H9 (cell line): ENCODE data around the gene CBLIF. TPM values are rescaled to one million over a fixed set of nuclear protein-coding genes. Genes with fewer than 3 reads are reported as not detected.

ENCODE experiments used
- DNase-seq: peaks from one replicate; pipeline ENCODE4 v3.0.0-alpha.2; 2017
- H2AFZ ChIP-seq: one replicate; pipeline ENCODE4 v1.6.1; 2013; ENCODE audit warnings: mild to moderate bottlenecking, low read length, control low read depth, moderate library complexity
- H2AK5ac ChIP-seq: 2 replicates; pipeline ENCODE4 v1.6.1; 2013; ENCODE audit warnings: low read length, control low read depth, mixed read lengths; ENCODE audit not compliant: insufficient read length
- H2BK120ac ChIP-seq: one replicate; pipeline ENCODE4 v1.6.1; 2013; ENCODE audit warnings: low read depth, mild to moderate bottlenecking, low read length, control low read depth, inconsistent platforms; ENCODE audit not compliant: poor library complexity, severe bottlenecking
- H2BK12ac ChIP-seq: 2 replicates; pipeline ENCODE4 v1.6.1; 2013; ENCODE audit warnings: low read length, control low read depth, mixed read lengths, low read depth; ENCODE audit not compliant: insufficient read length
- H2BK15ac ChIP-seq: 2 replicates; pipeline ENCODE4 v1.6.1; 2013; ENCODE audit warnings: low read depth, low read length, control low read depth
- H2BK20ac ChIP-seq: one replicate; pipeline ENCODE4 v1.6.1; 2013; ENCODE audit warnings: low read depth, mild to moderate bottlenecking, low read length, control low read depth, inconsistent platforms; ENCODE audit not compliant: poor library complexity, severe bottlenecking
- H2BK5ac ChIP-seq: 2 replicates; pipeline ENCODE4 v1.6.1; 2013; ENCODE audit warnings: low read length, control low read depth, mixed read lengths; ENCODE audit not compliant: insufficient read length
- H3K14ac ChIP-seq: 2 replicates; pipeline ENCODE4 v1.6.1; 2013; ENCODE audit warnings: low read length, control low read depth; ENCODE audit not compliant: insufficient read depth
- H3K18ac ChIP-seq: 2 replicates; pipeline ENCODE4 v1.6.1; 2013; ENCODE audit warnings: low read depth, mild to moderate bottlenecking, mixed read lengths, low read length, control low read depth; ENCODE audit not compliant: insufficient read length
- H3K23ac ChIP-seq: 2 replicates; pipeline ENCODE4 v1.6.1; 2013; ENCODE audit warnings: low read length, control low read depth, mixed read lengths, low read depth; ENCODE audit not compliant: insufficient read length
- H3K23me2 ChIP-seq: 2 replicates; pipeline ENCODE4 v1.6.1; 2013; ENCODE audit warnings: low read depth, mild to moderate bottlenecking, mixed read lengths, low read length, control low read depth; ENCODE audit not compliant: insufficient read length, poor library complexity, severe bottlenecking
- H3K27ac ChIP-seq: 2 replicates; pipeline ENCODE4 v1.5.1; 2013; ENCODE audit warnings: low read length, control low read depth, mixed read lengths, low read depth; ENCODE audit not compliant: insufficient read length
- H3K27me3 ChIP-seq: 2 replicates; pipeline ENCODE4 v1.6.1; 2013; ENCODE audit warnings: low read length, control low read depth, inconsistent platforms; ENCODE audit not compliant: insufficient read depth
- H3K4ac ChIP-seq: 2 replicates; pipeline ENCODE4 v1.6.1; 2013; ENCODE audit warnings: low read depth, mild to moderate bottlenecking, control low read depth, inconsistent platforms, low read length, moderate library complexity
- H3K4me1 ChIP-seq: 2 replicates; pipeline ENCODE4 v1.6.1; 2013; ENCODE audit warnings: low read length, control low read depth, inconsistent platforms; ENCODE audit not compliant: insufficient read depth
- H3K4me2 ChIP-seq: 2 replicates; pipeline ENCODE4 v1.6.1; 2013; ENCODE audit warnings: low read length, control low read depth, mixed read lengths; ENCODE audit not compliant: insufficient read length, insufficient read depth
- H3K56ac ChIP-seq: 2 replicates; pipeline ENCODE4 v1.6.1; 2013; ENCODE audit warnings: low read depth, mild to moderate bottlenecking, mixed read lengths, low read length, control low read depth; ENCODE audit not compliant: insufficient read length
- H3K79me1 ChIP-seq: 2 replicates; pipeline ENCODE4 v1.6.1; 2013; ENCODE audit warnings: low read depth, mild to moderate bottlenecking, moderate library complexity, low read length, control low read depth, inconsistent platforms; ENCODE audit not compliant: insufficient read depth, poor library complexity, severe bottlenecking
- H3K79me2 ChIP-seq: 2 replicates; pipeline ENCODE4 v1.6.1; 2013; ENCODE audit warnings: low read length, control low read depth, inconsistent platforms; ENCODE audit not compliant: insufficient read depth
- H3K9ac ChIP-seq: 2 replicates; pipeline ENCODE4 v1.6.1; 2013; ENCODE audit warnings: low read length, control low read depth, mixed read lengths; ENCODE audit not compliant: insufficient read length; ENCODE audit errors: extremely low read depth
- H3K9me3 ChIP-seq: one replicate; pipeline ENCODE4 v1.6.1; 2013; ENCODE audit warnings: low read depth, low read length, inconsistent platforms; ENCODE audit not compliant: control insufficient read depth
- H3T11ph ChIP-seq: one replicate; pipeline ENCODE4 v1.6.1; 2013; ENCODE audit warnings: mild to moderate bottlenecking, low read length, control low read depth, inconsistent platforms
- H4K20me1 ChIP-seq: one replicate; pipeline ENCODE4 v1.6.1; 2013; ENCODE audit not compliant: control insufficient read depth, insufficient read length, insufficient read depth
- H4K5ac ChIP-seq: 2 replicates; pipeline ENCODE4 v1.6.1; 2013; ENCODE audit warnings: low read depth, mild to moderate bottlenecking, mixed read lengths, low read length, control low read depth; ENCODE audit not compliant: insufficient read length
- H4K8ac ChIP-seq: replicated peaks from 2 replicates; pipeline ENCODE4 v1.6.1; 2013; ENCODE audit warnings: low read length, control low read depth, mixed read lengths, low read depth; ENCODE audit not compliant: insufficient read length
- H4K91ac ChIP-seq: 2 replicates; pipeline ENCODE4 v1.6.1; 2013; ENCODE audit warnings: low read depth, mild to moderate bottlenecking, moderate library complexity, mixed read lengths, low read length, control low read depth; ENCODE audit not compliant: insufficient read length
- H3K27ac Mint-ChIP-seq, 3 experiments: 2 replicates in 2 of 3; 3 replicates in 1 of 3; pipeline ENCODE4 v1.8.0; 2020 to 2021; ENCODE audit warnings: mixed read lengths in 3 of 3, mild to moderate bottlenecking in 1 of 3, moderate library complexity in 1 of 3
- H3K27me3 Mint-ChIP-seq: 2 replicates; pipeline ENCODE4 v1.8.0; 2021; ENCODE audit warnings: low read depth, mild to moderate bottlenecking, moderate library complexity, mixed read lengths
- H3K36me3 Mint-ChIP-seq, 3 experiments: 2 replicates in 2 of 3; 3 replicates in 1 of 3; pipeline ENCODE4 v1.8.0; 2020 to 2021; ENCODE audit warnings: low read depth in 3 of 3, mixed read lengths in 3 of 3; ENCODE audit not compliant: insufficient read depth in 1 of 3
- H3K4me1 Mint-ChIP-seq, 2 experiments: 2 replicates each; pipeline ENCODE4 v1.8.0; 2020; ENCODE audit warnings: mixed read lengths in 2 of 2
- H3K4me3 Mint-ChIP-seq, 2 experiments: 2 replicates in 1 of 2; 3 replicates in 1 of 2; pipeline ENCODE4 v1.8.0; 2020 to 2021; ENCODE audit warnings: mild to moderate bottlenecking in 2 of 2, mixed read lengths in 2 of 2, moderate library complexity in 1 of 2
- H3K9me3 Mint-ChIP-seq, 2 experiments: 2 replicates in 1 of 2; 3 replicates in 1 of 2; pipeline ENCODE4 v1.8.0; 2020; ENCODE audit warnings: mild to moderate bottlenecking in 2 of 2, mixed read lengths in 2 of 2, moderate library complexity in 1 of 2
- WGBS: extraction: QIAGEN DNeasy Blood & Tissue Kit; methylation state at CpG from one replicate; pipeline ENCODE4 v1.1.7; 2013; ENCODE audit warnings: missing lambda C conversion rate, low lambda C conversion rate, mixed read lengths; ENCODE audit not compliant: insufficient read length; ENCODE audit errors: extremely low coverage; 5-methylcytosine and 5-hydroxymethylcytosine counted together
- total RNA-seq: library from RNA; stranded (reverse); gene quantifications from 2 replicates; pipeline ENCODE4 v1.2.1, GENCODE V29; 2021
- TF ChIP-seq, protein P1 (sequence below): fragments of 200-600 bp; sonication (generic); conservative IDR thresholded peaks from 3 replicates; pipeline ENCODE4 v1.8.0; 2021; ENCODE audit warnings: antibody characterized with exemption, mild to moderate bottlenecking

Gene CBLIF
- total RNA-seq, 1 experiment from 2014 or later: not detected

DNA sequence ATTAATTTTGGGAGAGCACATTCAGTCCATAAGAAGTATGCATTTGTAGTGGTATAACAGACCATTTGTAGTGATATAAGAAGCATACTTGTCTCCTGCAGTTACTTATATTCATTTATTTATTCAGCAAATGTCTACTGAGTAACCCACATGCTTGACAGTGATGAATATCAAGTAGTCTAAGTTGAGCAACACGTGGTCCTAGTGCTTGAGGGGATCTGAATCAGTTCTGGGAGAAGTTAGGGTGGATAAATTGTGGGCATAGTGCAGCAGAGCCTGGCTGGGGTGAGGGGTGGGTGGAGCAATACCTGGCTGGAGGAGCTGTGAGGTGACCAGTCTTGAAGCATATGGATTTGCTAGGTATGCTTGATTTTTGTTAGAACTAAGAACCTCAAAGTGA lies 65.8 kb downstream of the CBLIF start:
- Histone ChIP-seq H4K91ac (no peak overlapping the region), H3K27me3 (no peaks in the 10 kb centered on the region), H3K9me3 (no peaks in the 10 kb centered on the region), H3K4me1 (no peaks in the 10 kb centered on the region), H2BK5ac (no peak overlapping the region), H3K14ac (no peak overlapping the region), H4K8ac (no peak overlapping the region), H3K79me2 (no peaks in the 10 kb centered on the region), H3K9ac (no peak overlapping the region), H3K27ac (no peak overlapping the region), H4K5ac (no peak overlapping the region), H4K20me1 (no peaks in the 10 kb centered on the region), H3K56ac (no peak overlapping the region), H3K4me2 (no peak overlapping the region), H3K23ac (no peak overlapping the region), H2AFZ (no peak overlapping the region), H3T11ph (no peak overlapping the region), H3K4ac (no peak overlapping the region), H2BK12ac (no peak overlapping the region), H2AK5ac (no peak overlapping the region), H2BK15ac (no peak overlapping the region), H3K23me2 (no peaks in the 10 kb centered on the region), H2BK20ac (no peak overlapping the region), H3K79me1 (no peaks in the 10 kb centered on the region), H2BK120ac (no peak overlapping the region), H3K18ac (no peak overlapping the region)
- peak overlapping the region in 2 of 3 experiments; percentile 24 to 36; a peak in 1 of 7 replicates for H3K27ac Mint-ChIP-seq
- peaks cover 34 to 43% (median 40%) of the 10 kb centered on the region in 3 experiments for H3K36me3 Mint-ChIP-seq
- H3K27me3 Mint-ChIP-seq: no peaks in the 10 kb centered on the region
- TF ChIP-seq, protein P1, sequence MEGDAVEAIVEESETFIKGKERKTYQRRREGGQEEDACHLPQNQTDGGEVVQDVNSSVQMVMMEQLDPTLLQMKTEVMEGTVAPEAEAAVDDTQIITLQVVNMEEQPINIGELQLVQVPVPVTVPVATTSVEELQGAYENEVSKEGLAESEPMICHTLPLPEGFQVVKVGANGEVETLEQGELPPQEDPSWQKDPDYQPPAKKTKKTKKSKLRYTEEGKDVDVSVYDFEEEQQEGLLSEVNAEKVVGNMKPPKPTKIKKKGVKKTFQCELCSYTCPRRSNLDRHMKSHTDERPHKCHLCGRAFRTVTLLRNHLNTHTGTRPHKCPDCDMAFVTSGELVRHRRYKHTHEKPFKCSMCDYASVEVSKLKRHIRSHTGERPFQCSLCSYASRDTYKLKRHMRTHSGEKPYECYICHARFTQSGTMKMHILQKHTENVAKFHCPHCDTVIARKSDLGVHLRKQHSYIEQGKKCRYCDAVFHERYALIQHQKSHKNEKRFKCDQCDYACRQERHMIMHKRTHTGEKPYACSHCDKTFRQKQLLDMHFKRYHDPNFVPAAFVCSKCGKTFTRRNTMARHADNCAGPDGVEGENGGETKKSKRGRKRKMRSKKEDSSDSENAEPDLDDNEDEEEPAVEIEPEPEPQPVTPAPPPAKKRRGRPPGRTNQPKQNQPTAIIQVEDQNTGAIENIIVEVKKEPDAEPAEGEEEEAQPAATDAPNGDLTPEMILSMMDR: no peak
- H3K4me1 Mint-ChIP-seq: peaks cover 0 to 6% of the 10 kb centered on the region in 2 experiments; a peak in 2 of 4 replicates
- no CpG with 5 or more reads among the region's 1 CpG for WGBS
- peaks cover 5 to 7% of the 10 kb centered on the region in 2 experiments; a peak in 4 of 5 replicates for H3K9me3 Mint-ChIP-seq
- no peak for DNase-seq
- H3K4me3 Mint-ChIP-seq: no peak overlapping the region

Other genes starting within 250 kb of the CBLIF start
- 46.7 and 48.5 TPM in 2 replicates for gene OSBP, start 229.7 kb downstream of the CBLIF start, total RNA-seq
- 31.4 and 32.5 TPM in 2 replicates for gene PATL1, start 176.5 kb downstream of the CBLIF start, total RNA-seq
- not detected in 2 replicates for gene OR10V1, start 131.7 kb downstream of the CBLIF start, total RNA-seq
- gene STX3, start 90.1 kb downstream of the CBLIF start, total RNA-seq: 37.7 and 41.0 TPM in 2 replicates
- 84.5 and 87.1 TPM in 2 replicates for gene MRPL16, start 34.7 kb downstream of the CBLIF start, total RNA-seq
- gene TCN1, start 21.0 kb upstream of the CBLIF start, total RNA-seq: not detected in 2 replicates
- gene OOSP3, start 33.3 kb upstream of the CBLIF start, total RNA-seq: not detected in 2 replicates
- gene OOSP1, start 92.9 kb upstream of the CBLIF start, total RNA-seq: not detected in 2 replicates
- gene OOSP4A, start 118.5 kb upstream of the CBLIF start, total RNA-seq: not detected in 2 replicates
- not detected in 2 replicates for gene OOSP4B, start 171.7 kb upstream of the CBLIF start, total RNA-seq
- gene OOSP2, start 194.9 kb upstream of the CBLIF start, total RNA-seq: not detected in 2 replicates
- not detected in 2 replicates for gene MS4A3, start 211.2 kb upstream of the CBLIF start, total RNA-seq
- gene MS4A2, start 243.2 kb upstream of the CBLIF start, total RNA-seq: not detected in 2 replicates